Stimulated activated naive B cell treated with anti-CD40 and anti-IgM and Interleukin-4, amounts not matched to agents 10 μg/mL and 1 μg/mL and 100 μg/mL, for 72 hours (primary cell): ENCODE results near the gene FLG.

Experiments used
- ATAC-seq, 2 donors: fragments of 150-1000 bp; cut with Tn5 transposase; replicated peaks; 2 replicates each; pipeline ENCODE4 v1.10.0; 2021; ENCODE audit warnings: moderate library complexity in 1 of 2
- DNase-seq: peaks from one replicate; pipeline ENCODE4 v3.0.0; 2021
- H3K27ac Mint-ChIP-seq: one replicate; pipeline ENCODE4 v1.8.0; 2022; ENCODE audit warnings: mild to moderate bottlenecking, mixed read lengths
- H3K27me3 Mint-ChIP-seq, 2 donors: one replicate each; pipeline ENCODE4 v1.8.0; 2022; ENCODE audit warnings: mixed read lengths in 2 of 2
- H3K36me3 Mint-ChIP-seq, 2 donors: one replicate each; pipeline ENCODE4 v1.8.0; 2022; ENCODE audit warnings: mixed read lengths in 2 of 2, mild to moderate bottlenecking in 1 of 2
- H3K4me1 Mint-ChIP-seq, 2 donors: one replicate each; pipeline ENCODE4 v1.8.0; 2022; ENCODE audit warnings: mixed read lengths in 2 of 2, mild to moderate bottlenecking in 1 of 2
- H3K4me3 Mint-ChIP-seq, 2 donors: one replicate each; pipeline ENCODE4 v1.8.0; 2022; ENCODE audit warnings: mild to moderate bottlenecking in 2 of 2, mixed read lengths in 2 of 2, moderate library complexity in 1 of 2
- H3K9me3 Mint-ChIP-seq, 2 donors: one replicate each; pipeline ENCODE4 v1.8.0; 2022; ENCODE audit warnings: mixed read lengths in 2 of 2, mild to moderate bottlenecking in 1 of 2

Gene FLG

DNA sequence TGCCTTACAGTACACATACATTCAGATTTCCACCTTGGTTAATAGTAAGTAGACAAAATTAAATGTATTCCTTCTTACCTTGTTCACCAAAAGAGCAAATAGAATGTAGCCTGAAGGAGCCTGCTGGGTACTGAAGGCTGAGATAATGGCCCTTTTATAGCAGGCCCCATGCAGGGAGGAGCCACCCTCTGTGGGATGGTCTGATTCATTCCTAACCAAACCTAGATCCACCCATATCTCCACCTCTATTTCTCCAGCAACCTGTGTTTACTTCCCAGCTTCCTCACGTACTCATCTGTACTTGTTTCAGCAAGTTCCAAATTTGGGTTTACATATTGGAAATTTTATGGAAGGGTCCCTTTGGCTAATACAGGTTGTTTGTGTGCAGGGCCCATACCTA is at the start of gene FLG:
FLG (minus strand) TSS at position 129 of the 400 bp plus-strand sequence. CDS start 9,783 bp downstream, outside the sequence.
- no peak for ATAC-seq
- peaks cover 0 to 7% of the 10 kb centered on the region in 2 donors for H3K27me3 Mint-ChIP-seq
- H3K9me3 Mint-ChIP-seq, result no peaks in the 10 kb centered on the region
- no peak for DNase-seq
- H3K27ac Mint-ChIP-seq, result no peak within 1 kb of the TSS
- no peaks in the 10 kb centered on the region for H3K36me3 Mint-ChIP-seq
- H3K4me1 Mint-ChIP-seq, result no peaks in the 10 kb centered on the region
- no peak within 1 kb of the TSS for H3K4me3 Mint-ChIP-seq

DNA sequence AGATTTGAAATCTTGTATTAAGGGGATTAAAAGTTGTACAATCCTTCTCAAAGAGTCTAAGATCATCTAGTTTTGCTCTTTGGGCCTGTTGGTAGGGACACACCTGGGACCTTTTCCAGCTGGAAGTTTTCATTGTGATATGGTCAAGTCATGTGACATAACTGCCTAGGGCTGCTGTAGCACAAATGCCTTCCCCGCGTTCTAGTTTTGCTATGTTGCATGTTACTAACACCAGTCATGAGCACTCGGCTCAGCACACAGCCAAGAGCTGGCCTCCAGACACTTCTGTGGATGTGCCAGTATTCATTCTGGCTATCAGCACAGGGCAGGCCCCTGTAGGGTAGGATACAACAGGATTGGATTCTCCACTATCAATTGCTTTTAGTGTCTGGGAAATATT is 49.4 kb upstream of the FLG start:
- no peaks in the 10 kb centered on the region for H3K4me1 Mint-ChIP-seq
- no peaks in the 10 kb centered on the region for H3K36me3 Mint-ChIP-seq
- H3K27me3 Mint-ChIP-seq, result peaks cover 11 to 31% of the 10 kb centered on the region in 2 donors
- peaks cover 2 to 3% of the 10 kb centered on the region in 2 donors for H3K9me3 Mint-ChIP-seq
- H3K4me3 Mint-ChIP-seq, result no peak overlapping the region
- DNase-seq (no peak), ATAC-seq (no peak)
- H3K27ac Mint-ChIP-seq, result no peak overlapping the region

- Mint-ChIP-seq H3K4me3 (no peak overlapping the region), H3K9me3 (peaks cover 7 to 9% of the 10 kb centered on the region in 2 donors), H3K4me1 (no peaks in the 10 kb centered on the region), H3K27ac (no peak overlapping the region), H3K36me3 (peaks cover 0 to 2% of the 10 kb centered on the region in 2 donors), H3K27me3 (peaks cover 10 to 19% of the 10 kb centered on the region in 2 donors)
- DNase-seq (no peak), ATAC-seq (no peak)
Observed at GRCh38 chr1:152372672-152373071, 47.6 kb upstream of the FLG start.

GRCh38 chr1:152367436-152367835 is 42.4 kb upstream of the FLG start:
- DNase-seq, result no peak
- Mint-ChIP-seq H3K36me3 (peaks cover 0 to 2% of the 10 kb centered on the region in 2 donors), H3K27me3 (peaks cover 11 to 13% of the 10 kb centered on the region in 2 donors), H3K27ac (no peak overlapping the region), H3K4me1 (no peaks in the 10 kb centered on the region), H3K9me3 (peaks cover 7 to 9% of the 10 kb centered on the region in 2 donors), H3K4me3 (no peak overlapping the region)
- no peak for ATAC-seq

GRCh38 chr1:152359906-152360305 is 34.9 kb upstream of the FLG start, which contains the start of gene FLG2:
FLG2 (minus strand) TSS chr1:152360006; CDS start chr1:152358884, 1,122 bp downstream.
- H3K27ac Mint-ChIP-seq, result no peak within 1 kb of the TSS
- H3K27me3 Mint-ChIP-seq, result peaks cover 10 to 15% of the 10 kb centered on the region in 2 donors
- H3K4me1 Mint-ChIP-seq, result no peaks in the 10 kb centered on the region
- H3K4me3 Mint-ChIP-seq, result no peak within 1 kb of the TSS
- DNase-seq, result no peak
- H3K9me3 Mint-ChIP-seq, result peaks cover 0 to 5% of the 10 kb centered on the region in 2 donors
- no peak for ATAC-seq
- H3K36me3 Mint-ChIP-seq, result no peaks in the 10 kb centered on the region

DNA sequence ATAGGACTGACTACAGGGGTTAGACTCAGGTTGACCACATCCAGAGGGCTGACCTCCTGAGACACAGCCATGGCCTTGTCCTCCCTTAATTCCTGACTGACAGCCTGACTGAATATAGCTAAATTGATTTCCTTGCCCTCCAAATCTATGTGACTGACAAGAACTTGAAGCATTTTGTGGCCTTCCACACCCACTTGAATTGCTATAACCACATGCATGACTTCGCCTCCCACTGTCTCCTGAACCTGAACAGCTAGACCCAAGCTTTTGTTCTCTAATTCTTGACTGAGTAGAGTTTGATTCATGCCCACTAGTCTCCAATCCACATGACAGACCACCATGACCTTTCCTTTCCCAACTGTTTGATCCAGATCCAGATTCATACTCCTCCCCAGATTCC is 31.7 kb upstream of the FLG start:
- H3K36me3 Mint-ChIP-seq, result no peaks in the 10 kb centered on the region
- no peaks in the 10 kb centered on the region for H3K4me1 Mint-ChIP-seq
- H3K27me3 Mint-ChIP-seq, result peaks cover 10 to 29% of the 10 kb centered on the region in 2 donors
- H3K9me3 Mint-ChIP-seq, result peaks cover 4 to 7% of the 10 kb centered on the region in 2 donors
- DNase-seq (no peak), ATAC-seq (no peak)
- H3K27ac Mint-ChIP-seq, result no peak overlapping the region
- H3K4me3 Mint-ChIP-seq, result no peak overlapping the region

GRCh38 chr1:152349611-152350010 is 24.6 kb upstream of the FLG start:
- ATAC-seq, result no peak

DNA sequence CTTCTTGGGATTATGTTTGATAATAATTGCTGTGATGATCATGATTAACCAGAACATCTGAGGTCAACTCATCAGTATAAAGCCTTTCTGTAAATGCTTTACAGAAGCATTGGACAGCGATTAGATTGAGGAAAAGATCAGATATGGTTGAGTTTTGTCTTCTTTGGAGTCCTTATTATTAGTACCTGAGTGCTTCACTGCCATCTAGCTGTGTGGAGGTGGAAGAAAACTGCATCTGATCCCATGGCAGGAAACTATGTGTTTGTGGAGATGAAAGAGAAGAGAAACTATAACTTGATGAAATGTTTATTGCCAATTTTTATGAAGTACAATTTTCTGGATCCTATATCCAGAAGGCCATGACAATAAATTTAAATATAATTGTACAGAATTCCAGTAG is 23.4 kb upstream of the FLG start:
- peaks cover 2 to 9% of the 10 kb centered on the region in 2 donors for H3K4me1 Mint-ChIP-seq
- peaks cover 4 to 13% of the 10 kb centered on the region in 2 donors for H3K27me3 Mint-ChIP-seq
- peaks cover 0 to 2% of the 10 kb centered on the region in 2 donors for H3K9me3 Mint-ChIP-seq
- no peak for ATAC-seq
- H3K27ac Mint-ChIP-seq, result no peak overlapping the region
- H3K36me3 Mint-ChIP-seq, result no peaks in the 10 kb centered on the region
- no peak for DNase-seq
- H3K4me3 Mint-ChIP-seq, result no peak overlapping the region

More at GRCh38 chr1:152349611-152350010, 24.6 kb upstream of the FLG start:
- DNase-seq, result no peak
- no peaks in the 10 kb centered on the region for H3K36me3 Mint-ChIP-seq
- peaks cover 0 to 14% of the 10 kb centered on the region in 2 donors for H3K27me3 Mint-ChIP-seq
- no peak overlapping the region for H3K4me3 Mint-ChIP-seq
- peaks cover 2 to 5% of the 10 kb centered on the region in 2 donors for H3K4me1 Mint-ChIP-seq
- peaks cover 2 to 4% of the 10 kb centered on the region in 2 donors for H3K9me3 Mint-ChIP-seq
- H3K27ac Mint-ChIP-seq, result no peak overlapping the region

GRCh38 chr1:152347116-152347728 is 22.2 kb upstream of the FLG start:
- DNase-seq, result peak; percentile 23
- Mint-ChIP-seq H3K4me1 (peaks cover 2 to 9% of the 10 kb centered on the region in 2 donors), H3K27me3 (peaks cover 4 to 8% of the 10 kb centered on the region in 2 donors), H3K4me3 (no peak overlapping the region), H3K27ac (no peak overlapping the region), H3K36me3 (no peaks in the 10 kb centered on the region), H3K9me3 (no peaks in the 10 kb centered on the region)
- ATAC-seq, result peak; percentile 72 to 75

DNA sequence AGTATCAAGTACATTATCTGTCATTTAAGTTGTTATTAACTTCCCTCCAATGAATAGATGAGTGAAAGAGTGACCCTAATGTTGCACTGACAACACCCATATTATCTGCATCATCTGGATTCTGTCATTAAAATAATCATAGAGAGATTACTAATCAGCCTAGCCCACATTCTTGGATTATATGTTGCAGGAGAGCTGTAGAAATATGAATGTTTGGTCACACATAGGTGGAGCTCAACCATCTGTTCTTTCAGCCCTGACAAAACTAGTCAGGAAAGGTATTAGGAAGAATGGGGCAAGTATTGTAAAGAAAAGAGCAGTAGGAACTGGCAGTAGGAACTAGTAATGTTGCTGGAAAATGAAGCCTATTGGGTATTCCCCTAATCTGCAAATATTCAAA is 19.4 kb upstream of the FLG start:
- ATAC-seq, result peak; percentile 48 to 63
- Mint-ChIP-seq H3K4me1 (peaks cover 2 to 9% of the 10 kb centered on the region in 2 donors), H3K27ac (no peak overlapping the region), H3K36me3 (no peaks in the 10 kb centered on the region), H3K4me3 (no peak overlapping the region), H3K9me3 (no peaks in the 10 kb centered on the region), H3K27me3 (peaks cover 8 to 14% of the 10 kb centered on the region in 2 donors)
- no peak for DNase-seq

DNA sequence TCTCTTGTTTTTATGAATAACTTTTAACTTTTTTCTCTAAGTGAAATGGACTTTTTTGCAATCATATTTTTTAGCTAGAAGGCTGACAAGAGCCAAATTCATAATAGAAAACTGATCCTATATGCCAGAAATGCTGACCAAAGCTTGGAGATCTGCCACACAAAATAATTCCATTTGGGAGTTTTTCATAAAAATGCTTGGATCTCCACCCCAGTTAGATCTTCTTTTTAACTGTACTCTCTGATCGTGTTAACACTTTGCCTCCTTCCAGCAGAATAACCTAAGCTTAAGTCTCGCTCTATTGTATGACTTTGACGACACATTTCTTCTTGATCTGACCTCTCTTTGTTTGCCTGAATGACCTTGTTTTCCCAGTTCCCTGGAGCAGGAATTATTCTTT is 18.0 kb upstream of the FLG start:
- peaks cover 2 to 9% of the 10 kb centered on the region in 2 donors for H3K4me1 Mint-ChIP-seq
- ATAC-seq (no peak), DNase-seq (no peak)
- peaks cover 8 to 14% of the 10 kb centered on the region in 2 donors for H3K27me3 Mint-ChIP-seq
- H3K4me3 Mint-ChIP-seq, result no peak overlapping the region
- H3K27ac Mint-ChIP-seq, result no peak overlapping the region
- H3K36me3 Mint-ChIP-seq, result no peaks in the 10 kb centered on the region
- H3K9me3 Mint-ChIP-seq, result no peaks in the 10 kb centered on the region

DNA sequence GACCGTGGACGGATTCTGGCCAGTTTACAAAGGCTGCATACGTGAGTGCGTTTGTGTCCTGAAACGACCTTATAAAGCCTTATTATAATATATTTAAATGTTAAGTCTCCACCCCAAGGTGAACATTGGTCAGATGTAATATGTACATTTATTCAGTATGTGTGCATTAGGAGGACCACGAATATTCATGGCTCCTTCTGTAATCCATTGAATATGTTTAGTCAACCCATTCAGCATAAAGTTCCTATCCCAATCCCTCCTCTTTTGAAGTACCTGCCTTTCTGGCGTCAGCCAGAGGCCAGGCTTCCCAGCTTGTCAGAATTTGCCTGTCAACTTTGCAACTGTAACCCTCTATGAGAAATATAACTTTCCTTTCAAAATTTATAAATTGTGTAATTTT is 10.4 kb upstream of the FLG start:
- no peaks in the 10 kb centered on the region for H3K36me3 Mint-ChIP-seq
- DNase-seq (no peak), ATAC-seq (no peak)
- H3K4me1 Mint-ChIP-seq, result no peaks in the 10 kb centered on the region
- no peaks in the 10 kb centered on the region for H3K9me3 Mint-ChIP-seq
- peaks cover 4 to 5% of the 10 kb centered on the region in 2 donors for H3K27me3 Mint-ChIP-seq
- no peak overlapping the region for H3K27ac Mint-ChIP-seq
- no peak overlapping the region for H3K4me3 Mint-ChIP-seq

- no peaks in the 10 kb centered on the region for H3K9me3 Mint-ChIP-seq
- ATAC-seq (no peak), DNase-seq (no peak)
- H3K27ac Mint-ChIP-seq, result no peak overlapping the region
- no peak overlapping the region for H3K4me3 Mint-ChIP-seq
- H3K36me3 Mint-ChIP-seq, result no peaks in the 10 kb centered on the region
- peaks cover 0 to 3% of the 10 kb centered on the region in 2 donors for H3K27me3 Mint-ChIP-seq
- H3K4me1 Mint-ChIP-seq, result no peaks in the 10 kb centered on the region
Observed at GRCh38 chr1:152328801-152329391, 3.9 kb upstream of the FLG start.

- H3K36me3 Mint-ChIP-seq, result peaks cover 3 to 10% of the 10 kb centered on the region in 2 donors
- H3K4me1 Mint-ChIP-seq, result no peaks in the 10 kb centered on the region
- H3K9me3 Mint-ChIP-seq, result peaks cover 9 to 10% of the 10 kb centered on the region in 2 donors
- peaks cover 0 to 6% of the 10 kb centered on the region in 2 donors for H3K27me3 Mint-ChIP-seq
- no peak for DNase-seq
- H3K4me3 Mint-ChIP-seq, result no peak overlapping the region
- H3K27ac Mint-ChIP-seq, result no peak overlapping the region
- ATAC-seq, result no peak
Observed at GRCh38 chr1:152313970-152314369, 11.1 kb downstream of the FLG start.

DNA sequence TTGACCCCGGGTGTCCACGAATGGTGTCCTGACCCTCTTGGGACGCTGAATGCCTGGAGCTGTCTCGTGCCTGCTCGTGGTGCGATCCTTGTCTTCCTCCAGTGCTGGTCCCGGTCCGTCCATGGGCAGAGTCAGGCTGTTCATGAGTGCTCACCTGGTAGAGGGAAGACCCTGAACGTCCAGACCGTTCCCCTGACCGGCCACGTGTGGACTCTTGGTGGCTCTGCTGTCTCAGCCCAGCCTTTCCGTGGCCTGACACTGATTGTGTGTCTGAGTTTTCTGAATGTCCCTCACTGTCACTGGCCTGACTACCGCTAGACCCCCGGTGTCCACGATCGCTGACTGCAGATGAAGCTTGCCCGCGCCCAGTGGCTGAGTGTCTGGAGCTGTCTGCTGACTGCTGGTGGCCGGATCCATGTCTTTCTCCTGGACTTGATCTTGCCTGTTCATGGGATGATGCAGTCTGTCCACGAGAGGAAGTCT is 11.7 kb downstream of the FLG start:
- DNase-seq (no peak), ATAC-seq (no peak)
- H3K4me1 Mint-ChIP-seq, result no peaks in the 10 kb centered on the region
- peaks cover 0 to 6% of the 10 kb centered on the region in 2 donors for H3K27me3 Mint-ChIP-seq
- H3K27ac Mint-ChIP-seq, result no peak overlapping the region
- H3K36me3 Mint-ChIP-seq, result peaks cover 3 to 12% of the 10 kb centered on the region in 2 donors
- H3K9me3 Mint-ChIP-seq, result peaks cover 12 to 15% of the 10 kb centered on the region in 2 donors
- H3K4me3 Mint-ChIP-seq, result no peak overlapping the region
